Keratinocyte (primary cell): Measurements from ENCODE around the gene KIF5A. TPM values are rescaled to one million over a fixed set of nuclear protein-coding genes. Genes with fewer than 3 reads are reported as not detected.
"Not testable (repeated sequence)": the region's sequence is repeated elsewhere in the genome, so short reads cannot be mapped to it uniquely, and the experiment has no call there.

Experiments
- DNase-seq: peaks from one replicate; pipeline ENCODE4 v3.0.0-alpha.2; 2011; ENCODE audit warnings: low read depth, missing footprints, low spot score
- FAIRE-seq: peaks from 2 replicates; lab custom pipeline; 2011; peaks lifted over from hg19 to GRCh38; lab: Jason Lieb, UNC
- H2AFZ ChIP-seq: 2 replicates; pipeline ENCODE4 v1.6.0; 2012; ENCODE audit warnings: low read length, control low read depth, inconsistent platforms; ENCODE audit not compliant: control insufficient read depth
- H3K27ac ChIP-seq: 2 replicates; pipeline ENCODE4 v1.5.1; 2011; ENCODE audit warnings: low read length; ENCODE audit not compliant: control insufficient read depth, insufficient read depth
- H3K27me3 ChIP-seq: 3 replicates; pipeline ENCODE4 v1.6.0; 2011; ENCODE audit warnings: low read length; ENCODE audit not compliant: control insufficient read depth, insufficient read depth; ENCODE audit errors: extremely low read depth
- H3K36me3 ChIP-seq, 2 experiments: 2 replicates in 1 of 2; 3 replicates in 1 of 2; pipeline ENCODE4 v1.5.1; 2011; ENCODE audit warnings: low read length in 2 of 2, mild to moderate bottlenecking in 1 of 2; ENCODE audit not compliant: control insufficient read depth in 2 of 2, insufficient read depth in 2 of 2; ENCODE audit errors: extremely low read depth in 1 of 2
- H3K4me1 ChIP-seq: 3 replicates; pipeline ENCODE4 v1.5.1; 2011; ENCODE audit warnings: low read length; ENCODE audit not compliant: control insufficient read depth, insufficient read depth; ENCODE audit errors: extremely low read depth
- H3K4me2 ChIP-seq: 3 replicates; pipeline ENCODE4 v1.6.0; 2011; ENCODE audit warnings: low read depth, low read length; ENCODE audit not compliant: control insufficient read depth, insufficient read depth; ENCODE audit errors: extremely low read depth
- H3K4me3 ChIP-seq, 3 experiments: fragments of 200-600 bp in 1 of 3; sonication (generic) in 1 of 3; 2 replicates in 2 of 3; 3 replicates in 1 of 3; pipeline ENCODE4 v1.5.1; 2011 to 2016; ENCODE audit warnings: low read length in 3 of 3, mild to moderate bottlenecking in 3 of 3, control low read depth in 2 of 3, inconsistent platforms in 1 of 3, low read depth in 1 of 3, mixed read lengths in 1 of 3, mixed run types in 1 of 3, moderate library complexity in 1 of 3; ENCODE audit not compliant: control insufficient read depth in 2 of 3, insufficient read depth in 2 of 3; ENCODE audit errors: extremely low read depth in 1 of 3
- H3K79me2 ChIP-seq: 2 replicates; pipeline ENCODE4 v1.6.0; 2012; ENCODE audit warnings: low read length; ENCODE audit not compliant: control insufficient read depth, insufficient read depth
- H3K9ac ChIP-seq: 3 replicates; pipeline ENCODE4 v1.6.0; 2011; ENCODE audit warnings: low read length; ENCODE audit not compliant: control insufficient read depth, insufficient read depth; ENCODE audit errors: extremely low read depth
- H3K9me1 ChIP-seq: 3 replicates; pipeline ENCODE4 v1.6.0; 2011; ENCODE audit warnings: low read length; ENCODE audit not compliant: control insufficient read depth, insufficient read depth; ENCODE audit errors: extremely low read depth
- H3K9me3 ChIP-seq: 2 replicates; pipeline ENCODE4 v1.5.1; 2012; ENCODE audit warnings: low read depth, low read length; ENCODE audit not compliant: control insufficient read depth
- H4K20me1 ChIP-seq: 3 replicates; pipeline ENCODE4 v1.6.0; 2011; ENCODE audit warnings: low read length; ENCODE audit not compliant: control insufficient read depth, insufficient read depth; ENCODE audit errors: extremely low read depth
- EZH2 ChIP-seq: IDR thresholded peaks from one replicate; pipeline ENCODE4 v1.6.1; 2012; ENCODE audit warnings: inconsistent platforms, mild to moderate bottlenecking, low read length, moderate library complexity
- dilution Hi-C: fragments of 300-500 bp; cut with MboI; formaldehyde crosslinking; loops from one replicate; pipeline ENCODE4 v1.7.0; 2020; ENCODE audit warnings: low sequenced_read_pairs; ENCODE audit not compliant: extremely low pct_ligation_motif_present
- polyA plus RNA-seq, 5 experiments: library from polyadenylated mRNA; depleted of rRNA in 3 of 5; stranded (reverse) in 3 of 5; stranded (forward) in 1 of 5; unstranded in 1 of 5; fragments of >200 nt; gene quantifications; 1 replicate in 1 of 5; 2 replicates in 3 of 5; 3 replicates in 1 of 5; pipeline versions ENCODE4 v1.2.1 to v1.2.3, GENCODE V29; 2011 to 2012; ENCODE audit warnings: missing spikeins in 2 of 5, low read depth in 1 of 5, low replicate concordance in 1 of 5
- TF ChIP-seq, protein P1 (sequence below), 3 experiments: IDR thresholded peaks in 1 of 3; conservative IDR thresholded peaks in 1 of 3; optimal IDR thresholded peaks in 1 of 3; 2 replicates in 2 of 3; 3 replicates in 1 of 3; pipeline versions ENCODE3 to v1.5.1; 2011; ENCODE audit warnings: low read length in 3 of 3, mild to moderate bottlenecking in 3 of 3, moderate library complexity in 2 of 3, control low read depth in 1 of 3, inconsistent platforms in 1 of 3; ENCODE audit not compliant: insufficient read depth in 2 of 3; ENCODE audit errors: extremely low read depth in 1 of 3

KIF5A gene
- polyA plus RNA-seq, 1 donor (not counting 4 experiments of a cell fraction or from before 2014, with no cell fraction given), result 0.05 TPM

DNA sequence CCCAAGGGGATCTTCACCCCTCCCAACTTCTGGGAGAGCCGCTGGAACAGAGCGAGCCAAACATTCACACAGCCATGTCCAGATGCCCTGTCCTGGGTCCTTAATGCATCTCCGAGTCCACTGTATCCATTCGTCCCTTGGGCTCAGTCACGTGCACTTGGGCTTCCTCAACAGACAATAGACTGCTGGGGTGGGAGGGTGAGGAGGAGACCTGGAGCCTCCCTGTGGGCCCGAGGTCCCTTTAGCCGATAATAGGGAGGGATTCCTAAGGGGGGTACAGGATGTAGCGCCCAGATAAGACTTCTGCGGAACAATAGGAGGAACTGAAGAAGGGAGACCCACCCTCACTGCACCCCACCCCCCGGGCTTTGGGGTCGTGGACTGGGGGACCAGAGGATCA lies 68.1 kb downstream of the KIF5A start:
- H3K27ac ChIP-seq, result no peak overlapping the region
- no peak overlapping the region for H3K9ac ChIP-seq
- peaks cover 3% of the 10 kb centered on the region for H4K20me1 ChIP-seq
- H3K9me3 ChIP-seq, result no peaks in the 10 kb centered on the region
- H3K9me1 ChIP-seq, result no peaks in the 10 kb centered on the region
- FAIRE-seq (no peak), DNase-seq (no peak)
- peaks cover 75% of the 10 kb centered on the region for H3K27me3 ChIP-seq
- dilution Hi-C loops, result no loop called here
- H3K79me2 ChIP-seq, result no peaks in the 10 kb centered on the region
- H2AFZ ChIP-seq, result no peak overlapping the region
- no peak overlapping the region for H3K4me2 ChIP-seq
- no peaks in the 10 kb centered on the region for H3K36me3 ChIP-seq
- H3K4me3 ChIP-seq, result no peak overlapping the region
- TF ChIP-seq, protein P1, sequence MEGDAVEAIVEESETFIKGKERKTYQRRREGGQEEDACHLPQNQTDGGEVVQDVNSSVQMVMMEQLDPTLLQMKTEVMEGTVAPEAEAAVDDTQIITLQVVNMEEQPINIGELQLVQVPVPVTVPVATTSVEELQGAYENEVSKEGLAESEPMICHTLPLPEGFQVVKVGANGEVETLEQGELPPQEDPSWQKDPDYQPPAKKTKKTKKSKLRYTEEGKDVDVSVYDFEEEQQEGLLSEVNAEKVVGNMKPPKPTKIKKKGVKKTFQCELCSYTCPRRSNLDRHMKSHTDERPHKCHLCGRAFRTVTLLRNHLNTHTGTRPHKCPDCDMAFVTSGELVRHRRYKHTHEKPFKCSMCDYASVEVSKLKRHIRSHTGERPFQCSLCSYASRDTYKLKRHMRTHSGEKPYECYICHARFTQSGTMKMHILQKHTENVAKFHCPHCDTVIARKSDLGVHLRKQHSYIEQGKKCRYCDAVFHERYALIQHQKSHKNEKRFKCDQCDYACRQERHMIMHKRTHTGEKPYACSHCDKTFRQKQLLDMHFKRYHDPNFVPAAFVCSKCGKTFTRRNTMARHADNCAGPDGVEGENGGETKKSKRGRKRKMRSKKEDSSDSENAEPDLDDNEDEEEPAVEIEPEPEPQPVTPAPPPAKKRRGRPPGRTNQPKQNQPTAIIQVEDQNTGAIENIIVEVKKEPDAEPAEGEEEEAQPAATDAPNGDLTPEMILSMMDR (optimal IDR thresholded peaks at IDR 0.05 in 1 of 3, IDR thresholded peaks at IDR 0.05 in 1 of 3, conservative IDR thresholded peaks at IDR 0.05 in 1 of 3; ENCODE audit: extremely low read depth in 1 of 3, insufficient read depth in 2 of 3, low read length in 3 of 3), result no peak
- no peak for TF ChIP-seq EZH2
- H3K4me1 ChIP-seq, result peaks cover 17% of the 10 kb centered on the region

DNA sequence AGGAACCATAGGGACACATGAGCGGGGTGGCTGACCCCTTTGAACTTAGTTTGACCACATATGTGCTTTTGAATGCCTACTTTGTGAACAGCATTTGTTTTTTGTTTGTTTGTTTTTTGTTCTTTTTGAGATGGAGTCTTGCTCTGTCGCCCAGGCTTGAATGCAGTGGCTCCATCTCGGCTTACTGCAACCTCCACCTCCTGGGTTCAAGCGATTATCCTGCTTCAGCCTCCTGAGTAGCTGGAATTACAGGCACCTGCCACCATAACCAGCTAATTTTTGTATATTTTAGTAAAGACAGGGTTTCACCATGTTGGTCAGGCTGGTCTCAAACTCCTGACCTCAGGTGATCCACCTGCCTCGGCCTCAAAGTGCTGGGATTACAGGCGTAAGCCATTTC lies 68.6 kb downstream of the KIF5A start:
- H3K9me3 ChIP-seq, H3K4me2 ChIP-seq, FAIRE-seq, H3K9me1 ChIP-seq, H3K9ac ChIP-seq, H4K20me1 ChIP-seq, dilution Hi-C loops, DNase-seq, H3K27ac ChIP-seq, H3K79me2 ChIP-seq, H2AFZ ChIP-seq, H3K4me3 ChIP-seq, H3K36me3 ChIP-seq: not testable (repeated sequence)
- Histone ChIP-seq H3K27me3 (peaks cover 75% of the 10 kb centered on the region), H3K4me1 (peaks cover 17% of the 10 kb centered on the region)

DNA sequence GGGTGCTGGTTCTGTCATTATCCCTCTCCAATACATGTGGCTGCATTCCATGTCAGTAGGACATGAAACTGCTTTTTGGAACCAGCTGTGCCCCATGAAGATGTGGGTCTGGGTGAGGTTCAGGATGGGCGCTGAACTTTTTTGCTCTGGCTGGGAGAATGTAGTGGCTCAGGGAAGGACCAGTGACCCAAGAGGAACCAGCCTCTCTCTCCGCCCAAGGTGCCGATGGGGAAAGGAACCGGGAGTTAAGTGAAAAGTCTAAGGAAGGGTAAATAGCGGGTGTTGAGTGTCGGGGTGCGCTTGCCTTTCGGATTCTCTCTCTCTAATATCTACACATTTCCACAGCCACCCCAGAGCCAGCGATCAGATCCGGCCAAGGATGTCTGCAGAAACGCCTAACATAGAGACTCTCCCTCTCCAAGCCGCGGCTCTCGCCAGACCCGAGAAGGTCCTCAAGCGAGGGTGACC lies 69.2 kb downstream of the KIF5A start:
- H3K4me1 ChIP-seq, result peaks cover 17% of the 10 kb centered on the region
- H3K9ac ChIP-seq, result no peak overlapping the region
- no peaks in the 10 kb centered on the region for H3K9me1 ChIP-seq
- TF ChIP-seq EZH2, result peak; percentile 21
- TF ChIP-seq, protein P1 (optimal IDR thresholded peaks at IDR 0.05 in 1 of 3, IDR thresholded peaks at IDR 0.05 in 1 of 3, conservative IDR thresholded peaks at IDR 0.05 in 1 of 3; ENCODE audit: extremely low read depth in 1 of 3, insufficient read depth in 2 of 3, low read length in 3 of 3), result no peak
- H3K27ac ChIP-seq, result no peak overlapping the region
- no peak overlapping the region for H3K4me2 ChIP-seq
- H3K36me3 ChIP-seq, result no peaks in the 10 kb centered on the region
- no peak for DNase-seq
- no peak overlapping the region for H2AFZ ChIP-seq
- FAIRE-seq, result no peak
- dilution Hi-C loops, result no loop called here
- H3K9me3 ChIP-seq, result no peaks in the 10 kb centered on the region
- H4K20me1 ChIP-seq, result peaks cover 3% of the 10 kb centered on the region
- no peaks in the 10 kb centered on the region for H3K79me2 ChIP-seq
- no peak overlapping the region for H3K4me3 ChIP-seq
- H3K27me3 ChIP-seq, result peaks cover 74% of the 10 kb centered on the region
